Dermis microvascular lymphatic vessel endothelial cell (primary cell): ENCODE measurements around the gene TTYH3. TPM values are rescaled to one million over a fixed set of nuclear protein-coding genes. Genes with fewer than 3 reads are reported as not detected.
"Not testable (repeated sequence)": the region's sequence is repeated elsewhere in the genome, so short reads cannot be mapped to it uniquely, and the experiment has no call there.

ENCODE experiments used
- DNase-seq, 2 donors: peaks; one replicate each; pipeline versions ENCODE4 v3.0.0 to v3.0.0-alpha.2; 2010; ENCODE audit warnings: low read depth in 2 of 2
- total RNA-seq: library from RNA; depleted of rRNA; stranded (reverse); fragments of >200 nt; gene quantifications from 2 replicates; pipeline ENCODE4 v1.2.1, GENCODE V29; 2014

The TTYH3 gene, protein sequence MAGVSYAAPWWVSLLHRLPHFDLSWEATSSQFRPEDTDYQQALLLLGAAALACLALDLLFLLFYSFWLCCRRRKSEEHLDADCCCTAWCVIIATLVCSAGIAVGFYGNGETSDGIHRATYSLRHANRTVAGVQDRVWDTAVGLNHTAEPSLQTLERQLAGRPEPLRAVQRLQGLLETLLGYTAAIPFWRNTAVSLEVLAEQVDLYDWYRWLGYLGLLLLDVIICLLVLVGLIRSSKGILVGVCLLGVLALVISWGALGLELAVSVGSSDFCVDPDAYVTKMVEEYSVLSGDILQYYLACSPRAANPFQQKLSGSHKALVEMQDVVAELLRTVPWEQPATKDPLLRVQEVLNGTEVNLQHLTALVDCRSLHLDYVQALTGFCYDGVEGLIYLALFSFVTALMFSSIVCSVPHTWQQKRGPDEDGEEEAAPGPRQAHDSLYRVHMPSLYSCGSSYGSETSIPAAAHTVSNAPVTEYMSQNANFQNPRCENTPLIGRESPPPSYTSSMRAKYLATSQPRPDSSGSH
- 37.1 and 64.6 TPM in 2 replicates for total RNA-seq

- DNase-seq: no peak
Observed at GRCh38 chr7:2631946-2632732, at the start of gene TTYH3. Gene TTYH3 (plus strand): TSS chr7:2631986. CDS start chr7:2632156, 170 bp downstream.

GRCh38 chr7:2582006-2582735 lies 49.6 kb upstream of the TTYH3 start:
- no peak for DNase-seq

- DNase-seq: no peak
Observed at GRCh38 chr7:2583798-2584580, 47.8 kb upstream of the TTYH3 start.

GRCh38 chr7:2585446-2585845 lies 46.3 kb upstream of the TTYH3 start:
- DNase-seq: no peak

DNA sequence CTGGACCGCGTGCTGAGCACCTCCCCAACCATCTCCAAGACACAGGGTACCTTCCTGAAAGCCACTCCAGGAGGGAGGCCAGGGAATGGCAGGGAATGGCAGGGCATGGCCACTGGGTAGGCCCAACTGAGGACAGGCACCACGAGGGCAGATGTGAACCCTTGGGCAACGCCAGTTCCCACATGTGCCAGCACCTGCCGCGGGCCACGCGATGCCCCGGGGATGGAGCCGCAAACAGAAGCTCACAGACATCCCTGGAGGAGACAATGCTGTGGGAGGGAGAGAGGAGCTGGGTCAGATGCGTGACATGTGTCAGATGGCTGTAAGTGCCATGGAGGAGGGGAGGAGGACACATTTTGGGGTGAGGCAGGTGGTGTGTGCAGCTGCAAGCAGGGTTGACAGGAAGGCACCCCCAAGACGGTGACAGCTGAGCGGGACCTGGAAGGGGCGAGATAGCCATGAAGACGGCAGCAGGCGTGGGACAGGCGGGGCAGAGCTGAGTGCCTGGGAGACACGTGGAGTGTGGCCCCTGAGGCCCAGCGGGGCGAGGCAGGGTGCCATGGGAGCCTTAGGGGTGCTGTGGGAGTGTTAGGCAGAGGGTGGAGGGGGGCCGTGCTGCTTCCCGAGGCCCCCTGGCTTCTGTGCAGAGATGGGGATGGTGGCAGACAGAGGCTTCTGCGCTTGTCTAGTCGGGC lies 45.3 kb upstream of the TTYH3 start:
- no peak for DNase-seq

DNA sequence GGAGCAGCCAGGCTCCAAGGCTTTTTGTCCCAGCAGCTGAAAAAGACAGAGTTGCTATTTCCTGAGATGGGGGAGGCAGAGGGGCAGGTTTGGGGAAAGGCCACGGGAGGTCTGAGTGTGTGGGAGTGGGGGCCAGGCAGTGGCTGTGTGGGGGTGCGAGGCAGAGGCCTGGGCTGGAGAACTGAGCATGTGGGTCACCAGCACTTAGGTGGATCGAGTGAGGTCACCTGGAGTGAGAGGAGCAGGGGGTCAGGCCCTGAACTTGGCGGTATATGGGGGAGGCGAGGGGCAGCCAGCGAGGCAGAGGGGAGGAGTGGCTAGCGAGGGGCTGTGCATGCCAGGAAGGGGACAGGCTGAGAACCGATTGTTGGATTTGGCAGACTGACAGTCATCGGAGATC lies 44.7 kb upstream of the TTYH3 start:
- no peak for DNase-seq

- no peak for DNase-seq
Observed at GRCh38 chr7:2587778-2588177, 44.0 kb upstream of the TTYH3 start.

- no peak for DNase-seq
Observed at GRCh38 chr7:2589341-2589740, 42.4 kb upstream of the TTYH3 start.

DNA sequence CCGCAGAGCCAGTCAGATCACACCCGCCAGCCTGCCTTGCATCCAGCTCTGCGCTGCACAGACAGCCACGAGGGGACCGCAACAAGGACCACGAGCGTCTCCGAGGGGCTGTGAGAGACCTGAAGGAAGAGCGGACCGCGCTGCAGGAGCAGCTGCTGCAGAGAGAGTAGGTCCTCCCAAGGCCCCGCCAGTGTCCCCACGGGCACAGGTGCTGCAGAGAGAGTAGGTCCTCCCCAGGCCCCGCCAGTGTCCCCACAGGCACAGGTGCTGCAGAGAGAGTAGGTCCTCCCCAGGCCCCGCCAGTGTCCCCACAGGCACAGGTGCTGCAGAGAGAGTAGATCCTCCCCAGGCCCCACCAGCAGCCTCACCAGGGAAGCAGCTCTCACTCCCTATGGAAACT lies 41.8 kb upstream of the TTYH3 start:
- DNase-seq: not testable (repeated sequence)

- DNase-seq: no peak
Observed at GRCh38 chr7:2592375-2592865, 39.4 kb upstream of the TTYH3 start.

DNA sequence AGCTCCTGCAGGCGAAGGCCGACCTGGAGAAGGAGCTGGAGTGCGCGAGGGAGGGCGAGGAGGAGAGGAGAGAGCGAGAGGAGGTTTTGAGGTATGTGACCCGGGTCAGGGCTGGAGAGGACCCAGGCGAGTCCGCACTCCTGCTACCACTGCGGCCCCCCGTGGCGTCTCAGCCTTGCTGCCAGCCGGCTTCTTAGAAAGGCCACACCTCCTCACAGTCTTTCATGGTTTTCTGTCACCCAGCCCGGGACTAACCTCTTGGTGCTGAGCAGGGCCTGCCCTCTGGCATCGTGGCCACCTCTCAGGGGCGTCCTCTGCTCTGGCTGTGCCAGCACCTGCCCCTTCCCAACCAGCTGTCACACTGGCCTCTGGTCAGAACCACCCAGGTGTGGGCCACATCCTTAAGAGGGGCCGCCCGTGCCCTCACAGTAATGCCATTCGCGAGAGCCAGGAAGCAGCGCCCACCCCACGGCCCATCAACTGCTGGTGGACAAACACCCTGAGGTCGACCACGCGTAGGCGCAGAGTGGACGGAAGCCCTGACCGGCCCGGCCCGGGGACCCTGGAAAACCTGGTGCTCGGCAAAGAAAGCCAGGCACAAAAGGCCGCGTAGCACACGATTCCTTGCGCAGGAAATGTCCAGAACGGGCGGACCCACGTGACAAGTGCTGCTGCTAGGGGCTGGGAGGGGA lies 38.6 kb upstream of the TTYH3 start:
- DNase-seq: no peak

GRCh38 chr7:2594599-2594998 lies 37.2 kb upstream of the TTYH3 start:
- DNase-seq: no peak

GRCh38 chr7:2595258-2595860 lies 36.4 kb upstream of the TTYH3 start:
- DNase-seq: no peak

GRCh38 chr7:2596464-2597272 lies 35.1 kb upstream of the TTYH3 start:
- DNase-seq: no peak

DNA sequence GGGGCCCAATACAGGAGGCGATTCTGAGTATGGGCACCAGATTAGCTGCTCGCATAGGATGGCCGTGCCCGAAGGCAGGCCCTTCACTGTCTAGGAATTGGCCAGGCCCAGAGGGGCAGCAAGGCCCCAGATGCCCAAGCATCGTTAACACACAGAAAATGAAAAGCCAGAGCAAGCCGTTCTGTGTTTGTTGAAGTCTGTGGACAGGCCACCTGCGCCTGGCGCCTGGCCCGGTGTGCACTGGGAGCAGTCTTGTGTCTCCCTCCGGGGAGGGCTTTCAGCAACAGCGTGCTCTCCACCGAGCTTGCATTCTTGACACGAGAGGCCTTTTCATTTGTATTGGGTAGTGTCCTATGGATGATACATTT lies 34.5 kb upstream of the TTYH3 start:
- no peak for DNase-seq

- no peak for DNase-seq
Observed at GRCh38 chr7:2598154-2598823, 33.5 kb upstream of the TTYH3 start.

DNA sequence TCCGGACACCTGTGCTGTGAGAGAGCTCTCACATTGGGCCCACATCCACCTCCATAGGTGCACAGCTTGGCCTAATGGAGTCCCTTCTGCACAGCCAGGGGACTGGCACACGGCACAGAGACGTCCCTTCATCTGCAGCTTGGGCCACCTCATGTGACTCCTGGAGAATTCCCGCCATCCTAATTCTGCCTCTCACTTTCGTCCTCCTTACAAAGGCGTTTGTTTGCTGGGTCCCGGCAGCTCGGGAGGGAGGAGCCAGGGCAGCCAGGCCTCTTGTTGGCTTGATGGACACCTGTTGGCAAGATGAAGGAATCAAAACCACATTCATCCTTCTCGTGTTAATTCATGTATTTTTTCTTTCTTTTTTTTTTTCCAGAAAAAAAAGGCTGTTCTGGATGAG lies 30.7 kb upstream of the TTYH3 start:
- DNase-seq: no peak

DNA sequence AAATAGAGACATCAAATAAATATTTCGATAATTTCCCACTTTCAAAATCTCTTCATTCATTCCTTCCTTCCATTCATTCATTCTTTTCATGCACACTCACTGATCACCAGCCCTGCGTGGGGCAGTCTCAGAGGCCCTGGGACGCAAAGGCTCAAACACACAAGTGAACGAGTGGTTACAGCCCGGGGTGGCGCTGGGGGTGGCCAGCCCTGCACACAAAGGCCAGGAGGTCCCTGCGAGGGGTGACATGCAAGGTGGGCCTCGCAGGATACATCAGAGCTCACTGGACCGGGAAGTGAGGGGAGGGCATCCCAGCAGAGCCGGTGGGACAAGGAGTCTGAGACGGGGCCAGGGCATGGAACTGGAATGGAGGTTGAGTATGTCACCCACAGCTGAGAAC lies 29.9 kb upstream of the TTYH3 start:
- no peak for DNase-seq
